Measurements from ENCODE around the gene PTPRN2. TPM values are rescaled to one million over a fixed set of nuclear protein-coding genes. Genes with fewer than 3 reads are reported as not detected.

Gene PTPRN2
- total and polyA plus RNA-seq, 9 of the 15 experiments (the other 6 are each of a cell fraction or from before 2014, with no cell fraction given), result not detected

- TF ChIP-seq REST (IDR thresholded peaks at IDR 0.05; ENCODE audit: borderline replicate concordance) (peak; percentile 96), REST (CRISPR knock-in tag; IDR thresholded peaks at IDR 0.05; ENCODE audit: low read depth) (peak; percentile 98), PTRF (tag; IDR thresholded peaks at IDR 0.05) (no peak), TRIM24 (IDR thresholded peaks at IDR 0.05) (no peak), SMARCA5 (IDR thresholded peaks at IDR 0.05) (no peak), NFATC3 (IDR thresholded peaks at IDR 0.05) (no peak), SMC3 (conservative IDR thresholded peaks at IDR 0.05; ENCODE audit: insufficient read depth, low read depth, low read length) (0 out of 2 replicates have a peak, but pooled peaks have one; percentile 22), E4F1 (CRISPR knock-in tag; IDR thresholded peaks at IDR 0.05; ENCODE audit: borderline replicate concordance) (no peak), ZZZ3 (IDR thresholded peaks at IDR 0.05) (no peak), FOXK1 (CRISPR knock-in tag; IDR thresholded peaks at IDR 0.05; ENCODE audit: borderline replicate concordance) (no peak), PCBP1 (IDR thresholded peaks at IDR 0.05; ENCODE audit: low read depth, low read length, poor library complexity, severe bottlenecking) (peak; percentile 4), ZNF23 (CRISPR knock-in tag; IDR thresholded peaks at IDR 0.05) (no peak), KDM4B (IDR thresholded peaks at IDR 0.05; ENCODE audit: borderline replicate concordance in 2 of 2, low read depth in 1 of 2) (no peak), FOXA3 (CRISPR knock-in tag; conservative IDR thresholded peaks at IDR 0.05 in 1 of 2, IDR thresholded peaks at IDR 0.05 in 1 of 2) (no peak)
- TF ChIP-seq, protein P1, sequence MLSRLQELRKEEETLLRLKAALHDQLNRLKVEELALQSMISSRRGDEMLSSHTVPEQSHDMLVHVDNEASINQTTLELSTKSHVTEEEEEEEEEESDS (CRISPR knock-in tag; IDR thresholded peaks at IDR 0.05), result no peak
These were observed at the start of gene PTPRN2 (continued) for GRCh38 chr7:158587162-158588084.
